GM18870 (cell line): ENCODE results near the gene CEP70.
"Not testable (repeated sequence)": the region's sequence is repeated elsewhere in the genome, so short reads cannot be mapped to it uniquely, and the experiment has no call there.

Experiments
- ATAC-seq: cut with Tn5 transposase; IDR thresholded peaks from one replicate; pipeline ENCODE4 v1.9.1; 2021; ENCODE audit warnings: moderate library complexity; ENCODE audit not compliant: unreplicated experiment

Gene CEP70

GRCh38 chr3:138594150-138594934 lies at the start of gene CEP70:
TSS of gene CEP70 (minus strand) at chr3:138594260. CDS start at chr3:138572927, 21,333 bp downstream.
- ATAC-seq, result peak; percentile 91

GRCh38 chr3:138642927-138643253 lies 48.8 kb upstream of the CEP70 start:
- no peak for ATAC-seq

DNA sequence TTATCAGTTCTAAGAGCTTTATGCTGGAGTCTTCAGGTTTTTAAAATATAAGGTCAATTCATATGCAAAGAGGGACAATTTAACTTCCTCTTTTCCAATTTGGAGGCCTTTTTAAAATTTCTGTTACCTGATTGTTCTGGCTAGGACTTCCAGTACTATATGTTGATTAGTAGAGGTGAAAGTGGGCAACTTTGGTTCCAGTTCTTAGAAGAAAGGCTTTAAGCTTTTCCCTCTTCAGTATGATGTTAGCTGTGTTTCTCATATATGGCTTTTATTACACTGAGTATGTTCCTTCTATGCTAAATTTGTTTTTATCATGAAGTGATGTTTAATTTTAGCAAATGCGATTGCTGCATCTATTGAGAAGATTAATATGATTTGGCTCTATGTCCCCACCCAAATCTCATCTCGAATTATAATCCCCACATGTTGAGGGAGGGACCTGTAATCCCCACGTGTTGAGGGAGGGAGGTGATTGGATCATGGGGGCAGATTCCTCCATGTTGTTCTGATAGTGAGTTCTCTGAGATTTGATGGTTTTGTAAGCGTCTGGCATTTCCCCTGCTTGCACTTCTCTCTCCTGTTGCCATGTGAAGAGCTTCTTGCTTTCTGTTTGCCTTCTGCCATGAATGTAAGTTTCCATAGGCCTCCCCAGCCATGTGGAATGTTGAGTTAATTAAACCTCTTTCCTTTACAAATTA lies 48.3 kb upstream of the CEP70 start:
- no peak for ATAC-seq

DNA sequence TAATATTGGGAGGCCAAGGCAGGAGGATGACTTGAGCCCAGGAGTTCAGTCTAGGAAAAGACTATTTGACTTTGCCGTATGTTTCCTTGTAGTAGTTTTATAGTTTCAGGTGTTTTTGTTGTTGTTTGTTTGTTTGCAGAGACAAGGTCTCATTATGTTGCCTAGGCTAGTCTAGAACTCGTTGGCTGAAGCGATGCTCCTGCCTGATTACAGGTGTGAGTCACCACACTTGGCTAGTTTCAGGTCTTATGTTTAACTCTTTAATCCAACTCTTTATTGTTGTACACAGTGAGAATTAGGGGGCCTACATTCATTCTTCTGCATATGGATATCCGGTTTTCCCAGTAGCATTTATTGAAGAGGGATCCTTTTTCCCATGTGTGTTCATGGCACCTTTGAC lies 46.5 kb upstream of the CEP70 start:
- ATAC-seq, result no peak

DNA sequence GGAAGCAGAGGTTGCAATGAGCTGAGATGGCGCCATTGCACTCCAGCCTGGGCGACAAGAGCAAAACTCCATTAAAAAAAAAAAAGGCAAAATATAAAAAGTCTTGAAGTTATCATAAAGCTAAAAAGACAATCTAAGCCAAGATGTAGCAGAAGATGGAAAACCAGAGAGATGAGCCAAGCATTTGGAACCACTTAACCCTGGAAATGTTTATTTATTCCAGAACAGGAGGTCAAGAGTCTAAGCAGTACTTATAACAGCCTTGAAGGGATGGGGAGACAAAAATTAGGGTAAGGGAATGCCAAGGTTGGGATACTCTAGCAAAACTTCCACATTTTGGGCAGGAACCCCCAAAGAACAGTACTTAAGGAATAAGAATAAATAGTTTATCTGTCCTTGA lies 44.6 kb upstream of the CEP70 start:
- no peak for ATAC-seq

DNA sequence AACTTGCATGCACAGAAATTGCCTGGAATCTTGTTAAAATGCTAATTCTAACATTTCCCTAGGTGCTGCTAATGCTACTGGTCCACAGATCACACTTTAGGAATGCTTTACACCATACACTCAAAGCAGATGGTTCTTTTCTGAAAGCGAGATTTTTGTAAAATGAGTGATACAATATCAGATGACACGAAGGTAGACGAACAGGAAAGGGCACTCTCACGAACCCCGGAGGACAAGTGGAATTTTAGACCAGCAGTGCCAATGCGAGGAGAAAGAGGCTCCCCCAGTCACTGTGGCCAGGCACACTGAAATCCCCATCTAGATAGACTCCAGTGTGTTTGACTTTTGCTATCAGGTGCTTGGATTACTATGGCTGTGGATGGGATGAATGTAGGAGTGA lies 35.5 kb upstream of the CEP70 start:
- no peak for ATAC-seq

- no peak for ATAC-seq
Measured at GRCh38 chr3:138625707-138626365, 31.8 kb upstream of the CEP70 start.

DNA sequence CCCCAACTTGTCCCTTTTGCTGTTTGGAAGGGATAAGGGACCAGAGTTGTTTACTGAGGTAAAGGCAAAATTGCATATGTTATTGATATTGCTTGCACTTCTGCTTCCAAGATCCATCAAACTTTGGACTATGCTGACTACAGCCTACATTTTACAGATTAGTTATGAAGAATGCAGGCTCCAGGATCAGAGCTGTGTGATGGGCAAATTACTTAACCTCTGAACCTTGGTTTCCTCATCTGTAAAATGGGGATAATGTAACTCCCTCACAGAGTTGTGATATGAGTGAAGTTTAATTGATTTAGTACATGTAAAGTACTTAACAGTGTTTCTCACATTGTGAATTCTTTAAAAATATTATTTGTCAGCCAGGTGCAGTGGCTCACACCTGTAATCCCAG lies 30.5 kb upstream of the CEP70 start:
- no peak for ATAC-seq

DNA sequence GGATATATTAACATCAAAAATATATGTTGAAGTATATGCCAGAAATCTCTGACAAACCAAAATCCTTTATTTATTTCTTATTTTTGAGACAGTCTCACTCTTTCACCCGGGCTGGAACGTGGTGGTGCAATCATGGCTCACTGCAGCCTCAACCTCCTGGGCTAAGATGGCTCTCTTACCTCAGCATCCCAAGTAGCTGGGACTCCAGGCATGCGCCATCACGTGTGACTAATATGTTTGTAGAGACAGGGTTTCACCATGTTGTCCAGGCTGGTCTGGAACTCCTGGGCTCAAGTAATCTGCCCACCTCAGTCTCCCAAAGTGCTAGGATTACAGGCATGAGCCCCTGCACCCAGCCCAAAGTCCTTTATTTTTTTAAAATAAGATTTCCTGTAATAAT lies 26.4 kb upstream of the CEP70 start:
- ATAC-seq, result no peak

- ATAC-seq, result no peak
Measured at GRCh38 chr3:138615462-138615861, 21.4 kb upstream of the CEP70 start.

DNA sequence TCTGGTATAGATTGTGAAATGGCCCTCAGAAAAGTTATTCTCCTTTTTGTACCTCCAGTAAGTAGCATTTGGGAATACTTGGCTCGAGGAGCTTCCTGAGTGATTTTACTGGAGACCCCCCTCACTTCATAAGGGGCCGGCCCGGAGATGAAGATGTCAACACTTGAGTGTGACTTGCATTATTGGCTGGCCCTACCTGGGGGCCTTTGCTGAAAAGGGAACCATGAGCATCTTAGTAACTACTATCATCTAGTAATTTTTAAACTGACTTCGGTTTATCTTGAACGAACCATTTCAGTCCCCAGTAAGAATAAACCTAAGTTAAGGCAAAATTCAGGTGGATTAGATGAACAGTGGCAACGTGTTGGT lies 15.8 kb upstream of the CEP70 start:
- ATAC-seq, result no peak

DNA sequence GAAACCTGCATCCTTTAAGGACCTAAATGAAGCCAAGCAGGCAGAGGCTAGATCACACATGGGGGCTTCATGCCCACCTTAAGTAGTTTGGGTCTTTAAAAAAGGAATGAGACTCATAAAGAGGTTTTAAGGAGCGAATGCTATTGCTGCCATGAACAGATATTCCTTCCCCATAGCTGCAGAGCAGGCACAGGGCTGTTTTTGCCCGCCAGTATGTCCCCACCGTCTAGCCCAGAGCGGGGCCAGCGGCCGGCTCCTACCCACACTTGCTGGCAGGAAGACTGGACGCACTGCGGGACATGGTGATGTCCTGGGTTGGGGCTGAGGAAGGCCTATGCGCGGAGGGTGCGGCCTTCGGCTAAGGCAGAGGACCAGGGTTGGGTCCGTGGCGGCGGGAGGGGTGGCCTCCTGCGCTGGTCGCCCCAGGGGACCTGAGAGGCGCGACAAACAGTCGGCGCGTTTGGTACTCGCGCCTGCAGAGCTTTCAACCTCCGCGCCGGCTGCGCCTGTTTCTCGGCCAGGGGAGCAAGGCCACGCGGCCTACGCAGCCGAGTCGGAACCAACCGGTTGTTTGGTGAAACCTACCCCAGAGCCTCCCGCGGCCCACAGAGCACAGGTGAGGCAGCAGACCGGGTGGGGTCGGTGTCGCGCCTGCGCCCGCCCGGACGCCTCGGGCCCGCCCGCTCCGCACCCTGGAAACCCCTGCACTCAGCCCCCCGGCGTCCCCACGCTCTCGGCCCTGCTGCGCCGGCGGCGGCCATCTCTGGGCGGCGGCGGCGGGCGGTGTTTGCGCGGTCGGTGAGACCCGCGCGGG lies 14.5 kb upstream of the CEP70 start, which contains the start of gene FAIM:
FAIM (plus strand) TSS at position 450 of the 814 bp plus-strand sequence. CDS start 10,956 bp downstream, outside the sequence.
- ATAC-seq, result peak; percentile 55

DNA sequence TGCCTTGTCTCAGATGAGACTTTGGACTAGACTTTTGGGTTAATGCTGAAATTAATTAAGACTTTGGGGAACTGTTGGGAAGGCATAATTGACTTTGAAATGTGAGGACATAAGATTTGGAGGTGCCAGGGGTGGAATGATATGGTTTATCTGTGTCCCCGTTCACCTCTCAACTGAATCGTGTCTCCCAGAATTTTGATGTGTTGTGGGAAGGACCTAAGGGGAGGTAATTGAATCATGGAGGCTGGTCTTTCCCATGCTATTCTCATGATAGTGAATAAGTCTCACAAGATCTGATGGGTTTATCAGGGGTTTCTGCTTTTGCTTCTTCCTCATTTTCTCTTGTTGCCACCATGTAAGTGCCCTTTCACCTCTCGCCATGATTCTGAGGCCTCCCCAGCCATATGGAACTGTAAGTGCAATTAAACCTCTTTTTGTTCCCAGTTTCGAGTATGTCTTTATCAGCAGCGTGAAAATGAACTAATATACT lies 10.1 kb upstream of the CEP70 start:
- ATAC-seq, result not testable (repeated sequence)

GRCh38 chr3:138601661-138602060 lies 7.6 kb upstream of the CEP70 start:
- not testable (repeated sequence) for ATAC-seq

- ATAC-seq, result no peak
Measured at GRCh38 chr3:138600100-138600745, 6.2 kb upstream of the CEP70 start.

- no peak for ATAC-seq
Measured at GRCh38 chr3:138598534-138598933, 4.5 kb upstream of the CEP70 start.

- ATAC-seq, result not testable (repeated sequence)
Measured at GRCh38 chr3:138597186-138597976, 3.3 kb upstream of the CEP70 start.

- ATAC-seq, result no peak
Measured at GRCh38 chr3:138594935-138595610, 1.0 kb upstream of the CEP70 start.
